IMR-90 (cell line): Measurements from ENCODE around the gene DISC1. TPM values are rescaled to one million over a fixed set of nuclear protein-coding genes. Genes with fewer than 3 reads are reported as not detected.

Experiments
- ATAC-seq: fragments of 200-7000 bp; cut with Tn5 transposase; 2 replicates; pipeline ENCODE4 v1.9.1; 2020; ENCODE audit warnings: low read depth, mild to moderate bottlenecking, moderate library complexity
- BruUV-seq: library from RNA; stranded (reverse); fragments of 400-500 nt; replicated peaks from 2 replicates; lab custom pipeline; 2021; lab: Mats Ljungman, UMichigan
- CTCF ChIA-PET: fragments of 300-600 bp; formaldehyde crosslinking; extraction: SDS; loops from one replicate; lab custom pipeline; 2021; ENCODE audit warnings: antibody characterized with exemption; lab: Yijun Ruan, JAX
- POLR2A ChIA-PET: fragments of 300-600 bp; sonication (Branson Sonifier 250); formaldehyde crosslinking; loops from one replicate; lab custom pipeline; 2022; ENCODE audit warnings: antibody characterized with exemption; ENCODE audit not compliant: unreplicated experiment; lab: Charles Lee
- DNase-seq: peaks from one replicate; pipeline ENCODE4 v3.0.0; 2013
- H2AFZ ChIP-seq: replicated peaks from 2 replicates; pipeline ENCODE3; 2013; ENCODE audit warnings: low read length, mild to moderate bottlenecking; ENCODE audit not compliant: poor library complexity
- H2AK5ac ChIP-seq: 2 replicates; pipeline ENCODE4 v1.6.1; 2013; ENCODE audit warnings: low read depth, low read length, inconsistent platforms
- H2AK9ac ChIP-seq: replicated peaks from 2 replicates; pipeline ENCODE3; 2013; ENCODE audit warnings: mild to moderate bottlenecking, low read depth, low read length, moderate library complexity; ENCODE audit not compliant: poor library complexity
- H2BK120ac ChIP-seq: 2 replicates; pipeline ENCODE4 v1.6.1; 2013; ENCODE audit warnings: low read depth, low read length, inconsistent platforms
- H2BK15ac ChIP-seq: 3 replicates; pipeline ENCODE4 v1.6.1; 2013; ENCODE audit warnings: low read depth, low read length, inconsistent platforms
- H2BK20ac ChIP-seq: 2 replicates; pipeline ENCODE4 v1.6.1; 2013; ENCODE audit warnings: low read depth, mild to moderate bottlenecking, inconsistent platforms, low read length, moderate library complexity
- H2BK5ac ChIP-seq: 2 replicates; pipeline ENCODE4 v1.6.1; 2013; ENCODE audit warnings: mild to moderate bottlenecking, low read depth, low read length, inconsistent platforms; ENCODE audit not compliant: poor library complexity, severe bottlenecking
- H3K14ac ChIP-seq: replicated peaks from 2 replicates; pipeline ENCODE4 v1.6.1; 2013; ENCODE audit warnings: low read depth, low read length, inconsistent platforms
- H3K18ac ChIP-seq: 2 replicates; pipeline ENCODE4 v1.6.1; 2013; ENCODE audit warnings: low read depth, low read length, control low read depth
- H3K23ac ChIP-seq: 2 replicates; pipeline ENCODE4 v1.6.1; 2013; ENCODE audit warnings: low read depth, low read length, inconsistent platforms
- H3K27ac ChIP-seq: 2 replicates; pipeline ENCODE4 v1.5.1; 2013; ENCODE audit warnings: mild to moderate bottlenecking, control low read depth, low read length; ENCODE audit not compliant: insufficient read depth
- H3K27me3 ChIP-seq: 2 replicates; pipeline ENCODE4 v1.6.1; 2013; ENCODE audit warnings: low read length; ENCODE audit not compliant: control insufficient read depth, insufficient read depth
- H3K36me3 ChIP-seq: 2 replicates; pipeline ENCODE4 v1.6.1; 2013; ENCODE audit warnings: low read length, mixed read lengths; ENCODE audit not compliant: control insufficient read depth, insufficient read depth
- H3K4ac ChIP-seq: 2 replicates; pipeline ENCODE4 v1.6.1; 2013; ENCODE audit warnings: low read depth, low read length, inconsistent platforms
- H3K4me1 ChIP-seq: 2 replicates; pipeline ENCODE4 v1.6.1; 2013; ENCODE audit warnings: low read length, mixed read lengths; ENCODE audit not compliant: control insufficient read depth, insufficient read depth
- H3K4me2 ChIP-seq: 2 replicates; pipeline ENCODE4 v1.6.1; 2013; ENCODE audit warnings: low read depth, mild to moderate bottlenecking, control low read depth, low read length, moderate library complexity
- H3K4me3 ChIP-seq: 2 replicates; pipeline ENCODE4 v1.5.1; 2013; ENCODE audit warnings: low read depth, mild to moderate bottlenecking, control low read depth, low read length, moderate library complexity; ENCODE audit not compliant: insufficient read depth
- H3K56ac ChIP-seq: 2 replicates; pipeline ENCODE4 v1.6.1; 2013; ENCODE audit warnings: low read length, inconsistent platforms; ENCODE audit not compliant: insufficient read depth; ENCODE audit errors: extremely low read depth
- H3K79me1 ChIP-seq, 2 experiments: 2 replicates each; pipeline ENCODE4 v1.6.1; 2013; ENCODE audit warnings: low read length in 2 of 2, inconsistent platforms in 1 of 2, low read depth in 1 of 2
- H3K9ac ChIP-seq: 2 replicates; pipeline ENCODE4 v1.6.1; 2013; ENCODE audit warnings: low read depth, low read length, control low read depth
- H3K9me1 ChIP-seq: 2 replicates; pipeline ENCODE4 v1.6.1; 2013; ENCODE audit warnings: low read length, inconsistent platforms; ENCODE audit not compliant: insufficient read depth
- H3K9me3 ChIP-seq: 2 replicates; pipeline ENCODE4 v1.6.1; 2013; ENCODE audit warnings: low read length; ENCODE audit not compliant: control insufficient read depth, insufficient read depth
- H4K20me1 ChIP-seq: 2 replicates; pipeline ENCODE4 v1.6.1; 2013; ENCODE audit warnings: low read length, inconsistent platforms; ENCODE audit not compliant: insufficient read depth
- H4K5ac ChIP-seq: 2 replicates; pipeline ENCODE4 v1.6.1; 2013; ENCODE audit warnings: mild to moderate bottlenecking, low read depth, low read length, control low read depth
- H4K8ac ChIP-seq, 2 experiments: 2 replicates each; pipeline ENCODE4 v1.6.1; 2013; ENCODE audit warnings: low read depth in 2 of 2, low read length in 2 of 2, control low read depth in 1 of 2, inconsistent platforms in 1 of 2
- H4K91ac ChIP-seq: 2 replicates; pipeline ENCODE4 v1.6.1; 2013; ENCODE audit warnings: low read depth, low read length, inconsistent platforms; ENCODE audit not compliant: insufficient read depth
- CHD1 ChIP-seq: IDR thresholded peaks from 2 replicates; pipeline ENCODE4 v1.6.1; 2012; ENCODE audit warnings: low read depth, low read length, improper control_type of control experiment
- ELK1 ChIP-seq: fragments of 150-350 bp; IDR thresholded peaks from 2 replicates; pipeline ENCODE4 v1.6.1; 2016; ENCODE audit warnings: low read depth, mild to moderate bottlenecking, low read length, moderate library complexity, borderline replicate concordance
- FOS ChIP-seq: fragments of 150-350 bp; IDR thresholded peaks from 2 replicates; pipeline ENCODE4 v1.6.1; 2016; ENCODE audit warnings: low read depth, low read length
- MAFK ChIP-seq: IDR thresholded peaks from 2 replicates; pipeline ENCODE4 v1.6.1; 2012; ENCODE audit warnings: low read depth, low read length, improper control_type of control experiment
- MXI1 ChIP-seq: IDR thresholded peaks from 2 replicates; pipeline ENCODE4 v1.6.1; 2012; ENCODE audit warnings: low read depth, mild to moderate bottlenecking, low read length, moderate library complexity, borderline replicate concordance
- SMC3 ChIP-seq: fragments of 150-350 bp; IDR thresholded peaks from 2 replicates; pipeline ENCODE4 v1.6.1; 2016; ENCODE audit warnings: low read depth, mild to moderate bottlenecking, antibody characterized with exemption, low read length, moderate library complexity
- WGBS, 2 experiments: methylation state at CpG; one replicate each; pipeline versions ENCODE4 v1.1.5 to v1.1.7; 2013; ENCODE audit warnings: missing lambda C conversion rate in 2 of 2; ENCODE audit not compliant: insufficient read length in 1 of 2; ENCODE audit errors: extremely low coverage in 2 of 2; 5-methylcytosine and 5-hydroxymethylcytosine counted together
- dilution Hi-C: fragments of 300-500 bp; cut with HindIII; formaldehyde crosslinking; loops from one replicate; pipeline ENCODE4 v1.14.3; 2018; ENCODE audit warnings: low sequenced_read_pairs; ENCODE audit not compliant: unreplicated experiment
- in situ Hi-C: fragments of 300-500 bp; cut with MboI; formaldehyde crosslinking; loops from 3 replicates; pipeline ENCODE4 v1.14.3; 2019; ENCODE audit warnings: low sequenced_read_pairs, inconsistent platforms, mixed read lengths
- intact Hi-C: fragments of 100-400 bp; cut with micrococcal nuclease; formaldehyde crosslinking; loops from 2 replicates; pipeline ENCODE4 v1.10.0; 2022
- polyA plus RNA-seq, 3 experiments: library from polyadenylated mRNA; depleted of rRNA; stranded (reverse); fragments of >200 nt; gene quantifications; 2 replicates each; pipeline ENCODE4 v1.2.3, GENCODE V29; 2012; ENCODE audit warnings: low replicate concordance in 1 of 3
- total RNA-seq: library from RNA; depleted of rRNA; stranded (reverse); fragments of >200 nt; gene quantifications from 2 replicates; pipeline ENCODE4 v1.2.3, GENCODE V29; 2012

DISC1 gene
- total and polyA plus RNA-seq, 2 of the 4 experiments (the other 2 are of a cell fraction) = 2.2 to 7.0 TPM

GRCh38 chr1:231918239-231919015 is 291.8 kb downstream of the DISC1 start:
- peak; percentile 83 for ATAC-seq
- CTCF ChIA-PET = no interaction called here
- dilution Hi-C loops = no loop called here

More at GRCh38 chr1:231918239-231919015, 291.8 kb downstream of the DISC1 start:
- no peak overlapping the region for H3K4me3 ChIP-seq
- no peak overlapping the region for H3K14ac ChIP-seq
- POLR2A ChIA-PET = no interaction called here
- no peak overlapping the region for H2BK5ac ChIP-seq
- H2AK5ac ChIP-seq = no peak overlapping the region
- no peaks in the 10 kb centered on the region for H3K36me3 ChIP-seq
- no peak overlapping the region for H3K23ac ChIP-seq
- no TSS peak for BruUV-seq
- peak overlapping the region; percentile 1; the same call in 1 of the 2 replicates for H3K56ac ChIP-seq
- peak; percentile 78 for DNase-seq
- peak overlapping the region; percentile 74; the same call in 1 of the 2 replicates for H4K91ac ChIP-seq
- H2BK20ac ChIP-seq = no peak overlapping the region; the same call in 1 of the 2 replicates
- no peak overlapping the region for H3K27ac ChIP-seq
- peak overlapping the region; percentile 49; the same call in 1 of the 2 replicates for H3K18ac ChIP-seq
- H4K5ac ChIP-seq = no peak overlapping the region; the same call in 1 of the 2 replicates
- H2AK9ac ChIP-seq = no peak overlapping the region
- no peak overlapping the region for H3K9ac ChIP-seq
- WGBS, 2 experiments = no CpG with 5 or more reads among the region's 6 CpGs
- H3K79me1 ChIP-seq = peaks cover 0 to 3% of the 10 kb centered on the region in 2 experiments; a peak in 1 of 4 replicates
- TF ChIP-seq SMC3 (no peak), MAFK (no peak), CHD1 (no peak), MXI1 (no peak), FOS (no peak), ELK1 (no peak)
- peaks cover 7% of the 10 kb centered on the region for H3K9me1 ChIP-seq
- no peak overlapping the region for H2BK15ac ChIP-seq
- H2AFZ ChIP-seq = no peak overlapping the region
- H4K8ac ChIP-seq = peak overlapping the region in 1 of 2 experiments; percentile 47; a peak in 1 of 4 replicates
- H3K4ac ChIP-seq = no peak overlapping the region; the same call in 1 of the 2 replicates
- H4K20me1 ChIP-seq = no peaks in the 10 kb centered on the region
- peaks cover 10% of the 10 kb centered on the region for H3K4me1 ChIP-seq
- intact Hi-C loops = no loop called here
- peak overlapping the region; percentile 68; the same call in 1 of the 2 replicates for H2BK120ac ChIP-seq
- no peaks in the 10 kb centered on the region for H3K27me3 ChIP-seq
- no peaks in the 10 kb centered on the region for H3K9me3 ChIP-seq
- in situ Hi-C loops = no loop called here
- peak overlapping the region; percentile 13; the same call in 1 of the 2 replicates for H3K4me2 ChIP-seq
